Activated CD8-positive, alpha-beta memory T cell treated with anti-CD3 and anti-CD28 coated beads for 48 hours (primary cell): ENCODE data around the gene PEAK1.

Experiments
- DNase-seq, 3 experiments: peaks; one replicate each; pipeline ENCODE4 v3.0.0-alpha.2; 2020; ENCODE audit warnings: low read depth in 2 of 3, low spot score in 2 of 3

The PEAK1 gene

DNA sequence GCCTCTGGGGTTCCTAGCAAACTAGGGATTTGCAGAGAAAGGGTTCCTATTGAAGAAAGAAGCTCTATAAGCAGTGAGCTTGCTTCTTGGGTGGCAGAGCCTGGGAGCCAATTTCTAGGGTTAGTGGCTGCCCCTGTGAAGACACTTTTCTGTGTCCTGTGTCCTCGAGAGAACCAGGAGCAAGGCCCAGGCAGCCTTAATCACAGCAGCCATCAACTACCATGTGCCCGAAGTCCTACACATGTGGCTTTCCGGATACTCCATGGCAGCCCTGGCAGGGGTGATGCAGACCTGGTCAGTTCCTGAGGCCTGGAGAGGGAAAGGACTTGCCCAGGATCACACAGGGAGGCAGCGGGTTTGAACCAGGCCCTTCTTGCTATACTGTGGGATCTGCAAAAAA, 321.3 kb downstream of the PEAK1 start:
- no peak for DNase-seq

DNA sequence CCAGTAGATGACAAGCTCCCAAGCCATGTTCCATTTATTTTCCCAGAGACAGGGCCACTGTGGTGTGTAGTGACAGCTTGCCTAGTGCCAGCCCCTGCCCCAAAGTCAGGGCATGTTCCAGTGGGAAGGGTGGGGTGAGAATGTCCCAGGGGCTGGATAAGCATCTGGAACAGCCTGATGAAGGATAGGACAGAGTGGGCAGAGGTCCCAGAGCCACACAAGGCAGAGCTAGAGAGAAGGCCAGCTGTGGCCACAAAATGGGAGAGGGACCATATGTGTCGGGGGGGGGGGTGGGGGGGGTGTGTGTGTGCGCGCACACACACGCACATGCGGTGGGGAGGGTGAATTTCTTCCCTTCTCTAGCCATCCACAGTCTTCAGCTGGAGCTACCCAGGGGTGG, 322.0 kb downstream of the PEAK1 start:
- no peak for DNase-seq

DNA sequence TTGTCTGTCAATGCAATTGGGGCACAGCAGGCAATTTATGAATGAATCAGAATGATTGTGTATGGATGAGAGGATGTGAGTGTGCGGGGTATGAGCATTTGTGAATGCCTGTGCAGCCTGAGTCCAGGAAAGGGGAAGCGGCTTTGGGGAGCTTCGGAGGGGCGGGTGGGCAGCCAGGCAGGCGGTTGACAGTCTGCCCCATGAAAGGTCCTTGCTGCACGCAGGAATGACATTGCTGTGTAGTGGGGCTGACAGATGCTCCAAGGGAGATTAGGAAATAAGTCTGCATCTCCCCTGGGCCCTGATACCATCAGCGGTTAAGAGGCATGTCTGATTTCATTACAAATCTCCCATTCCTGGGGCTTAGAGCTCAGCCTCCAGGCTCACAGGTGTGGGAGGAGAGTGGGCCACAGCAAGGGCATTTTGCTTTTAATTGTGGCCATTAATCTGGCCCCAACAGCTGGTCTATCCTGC, 322.6 kb downstream of the PEAK1 start:
- DNase-seq: no peak

DNA sequence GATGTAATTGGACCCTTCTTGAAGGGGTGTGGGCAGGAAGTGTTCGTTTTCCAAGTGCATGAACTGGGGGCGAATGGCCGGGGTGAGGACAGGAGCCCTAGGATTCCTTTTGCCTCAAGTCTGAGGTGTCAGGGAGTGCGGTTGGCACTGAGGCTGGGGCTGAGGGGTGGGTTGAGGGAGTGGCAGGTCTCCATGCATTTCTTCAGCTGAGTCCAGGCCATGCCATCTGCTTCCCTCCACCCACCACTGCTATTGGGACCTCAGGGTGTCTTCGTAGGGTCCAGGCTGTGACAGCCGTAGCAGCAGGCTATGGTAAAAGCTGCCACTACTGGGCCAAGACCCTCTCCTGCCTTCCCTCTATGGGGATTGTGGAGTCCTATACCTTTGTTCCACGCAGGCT, 323.4 kb downstream of the PEAK1 start:
- DNase-seq: no peak

DNA sequence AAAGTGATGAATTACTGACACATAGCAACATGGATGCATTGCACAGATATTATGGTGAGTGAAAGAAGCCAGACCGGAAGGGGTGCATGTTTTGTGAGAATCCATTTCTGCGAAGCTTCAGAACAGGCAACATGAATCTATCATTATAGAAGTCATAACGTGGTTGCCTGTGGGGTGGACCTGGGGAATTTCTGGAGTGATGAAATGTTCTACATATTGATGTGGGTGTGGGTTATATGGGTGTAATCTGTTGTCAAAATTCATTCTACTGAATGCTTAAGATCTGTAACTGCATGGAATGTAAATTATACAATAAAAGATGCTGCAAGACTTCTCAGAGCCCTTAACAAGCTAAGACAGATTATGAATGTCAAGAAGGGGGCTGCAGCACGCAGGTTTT, 323.8 kb downstream of the PEAK1 start:
- DNase-seq: no peak

DNA sequence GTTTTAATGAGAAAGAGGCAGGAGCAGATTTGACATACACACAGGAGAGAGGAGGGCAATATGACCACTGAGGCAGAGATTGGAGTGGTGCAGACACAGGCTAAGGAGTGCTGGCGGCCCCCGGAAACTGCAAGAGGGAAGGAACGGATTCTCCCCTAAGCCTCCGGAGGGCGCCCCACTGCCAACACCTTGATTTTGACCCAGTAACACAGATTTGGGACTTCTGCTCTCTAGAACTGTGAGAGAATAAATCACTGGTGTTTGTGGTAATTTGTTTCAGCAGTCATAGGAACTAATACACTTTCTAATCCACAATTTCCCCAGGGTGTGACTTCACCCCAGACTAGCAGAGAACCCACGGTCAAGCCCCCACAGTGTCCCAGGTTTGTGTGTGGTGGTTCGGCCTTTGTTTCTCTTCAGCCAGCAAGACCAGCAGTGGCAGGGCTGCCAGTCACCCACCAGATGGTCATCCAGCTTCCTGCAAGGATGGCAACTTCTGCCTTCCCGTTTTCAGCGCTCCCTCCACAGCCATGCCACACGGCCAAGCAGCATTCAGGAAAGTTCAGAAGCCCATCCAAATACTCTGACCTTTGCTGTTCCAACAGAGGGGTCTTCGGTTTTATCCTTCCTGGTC, 325.4 kb downstream of the PEAK1 start:
- DNase-seq: no peak

DNA sequence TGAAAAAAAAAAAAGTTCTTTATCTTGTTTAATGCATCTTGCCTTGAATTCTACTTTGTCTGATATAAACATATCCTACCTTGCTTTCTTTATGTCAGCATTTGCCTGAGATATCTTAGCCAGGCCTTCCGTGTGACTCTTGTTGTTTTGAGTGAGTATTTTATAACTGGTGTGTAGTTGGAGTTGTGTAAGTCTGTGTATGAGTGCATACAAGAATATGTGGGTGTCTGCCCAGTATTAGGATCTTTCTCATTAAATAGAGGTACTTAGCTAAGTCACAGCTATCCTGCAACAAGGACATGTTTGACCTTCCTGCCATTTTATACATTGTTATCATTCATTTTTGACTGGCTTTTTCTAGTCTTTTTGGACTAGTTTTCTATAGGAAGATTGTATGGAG, 326.5 kb downstream of the PEAK1 start:
- no peak for DNase-seq

DNA sequence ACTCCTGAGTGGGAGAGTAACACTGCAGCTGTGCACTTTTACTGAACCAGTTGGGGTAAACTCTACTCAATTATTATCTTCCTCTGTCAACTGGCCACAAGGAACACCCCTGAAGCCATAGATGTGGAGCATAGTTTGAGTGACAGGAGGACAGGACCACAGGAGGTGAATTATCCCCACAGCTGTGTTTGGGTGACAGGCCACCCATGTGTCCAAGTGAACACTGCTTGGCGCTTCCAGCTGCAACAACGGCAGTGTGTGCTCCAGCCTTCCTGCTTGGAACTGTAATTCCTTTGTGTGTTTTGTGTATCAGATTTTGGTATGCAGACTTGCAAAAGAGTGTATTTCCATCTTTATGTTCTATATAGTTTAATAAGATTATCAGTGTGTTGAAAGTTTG, 328.8 kb downstream of the PEAK1 start:
- DNase-seq: no peak

DNA sequence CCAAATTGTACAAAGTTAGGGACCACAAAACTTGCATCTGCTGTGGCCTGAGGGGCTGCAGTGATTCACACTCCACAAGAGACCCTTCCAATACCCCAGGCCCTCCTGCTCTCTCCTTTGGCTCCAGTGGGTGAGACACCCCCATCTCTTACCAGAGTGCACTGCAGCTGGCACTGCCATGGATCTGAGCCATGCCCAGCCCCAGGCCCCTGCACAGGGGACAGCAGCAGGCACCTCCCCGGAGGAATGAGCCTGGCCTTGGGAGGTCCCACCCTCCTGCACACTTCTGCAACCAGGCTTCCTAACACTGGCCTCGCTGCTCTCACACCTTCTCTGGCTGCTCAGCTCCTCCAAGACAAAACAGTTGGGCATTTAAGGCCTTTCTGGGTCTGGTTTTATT, 332.7 kb downstream of the PEAK1 start:
- DNase-seq: no peak

DNA sequence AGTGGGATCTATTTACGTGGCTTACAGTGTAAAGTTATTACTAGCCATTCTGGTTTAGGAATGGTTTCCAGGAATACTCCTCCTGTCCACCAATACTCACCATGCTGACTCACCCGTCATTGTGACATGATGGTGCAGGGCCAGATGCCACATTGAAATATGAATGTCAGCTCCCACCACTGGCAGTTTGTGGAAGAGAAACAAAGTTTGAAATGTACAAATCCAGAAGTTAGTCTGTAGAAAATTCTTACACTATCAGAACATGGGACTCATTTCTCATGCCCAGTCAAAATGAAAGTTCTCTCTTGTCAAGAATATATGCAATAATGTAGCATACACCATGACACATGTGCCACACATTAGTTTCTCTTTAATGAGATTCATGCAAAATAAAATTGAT, 334.6 kb downstream of the PEAK1 start:
- DNase-seq: no peak

DNA sequence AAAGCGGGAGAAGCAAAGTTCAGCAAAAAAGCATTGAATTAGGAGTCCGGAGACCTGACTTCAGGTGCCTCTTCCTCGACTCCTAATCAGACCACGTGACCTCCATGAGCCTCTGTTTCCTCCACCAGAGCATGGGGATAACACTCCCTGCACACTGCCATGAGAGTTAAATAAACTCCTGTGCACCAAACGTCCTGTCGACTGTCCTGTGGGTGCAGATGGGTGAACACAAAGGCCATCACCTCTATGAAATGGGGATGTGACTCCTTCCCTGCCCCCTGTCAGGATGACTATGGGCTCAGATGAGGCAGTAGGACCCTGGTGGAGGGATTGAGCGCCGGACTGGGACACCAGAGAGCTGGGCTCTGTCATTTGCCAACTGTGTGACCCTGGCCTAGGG, 335.5 kb downstream of the PEAK1 start:
- no peak for DNase-seq

DNA sequence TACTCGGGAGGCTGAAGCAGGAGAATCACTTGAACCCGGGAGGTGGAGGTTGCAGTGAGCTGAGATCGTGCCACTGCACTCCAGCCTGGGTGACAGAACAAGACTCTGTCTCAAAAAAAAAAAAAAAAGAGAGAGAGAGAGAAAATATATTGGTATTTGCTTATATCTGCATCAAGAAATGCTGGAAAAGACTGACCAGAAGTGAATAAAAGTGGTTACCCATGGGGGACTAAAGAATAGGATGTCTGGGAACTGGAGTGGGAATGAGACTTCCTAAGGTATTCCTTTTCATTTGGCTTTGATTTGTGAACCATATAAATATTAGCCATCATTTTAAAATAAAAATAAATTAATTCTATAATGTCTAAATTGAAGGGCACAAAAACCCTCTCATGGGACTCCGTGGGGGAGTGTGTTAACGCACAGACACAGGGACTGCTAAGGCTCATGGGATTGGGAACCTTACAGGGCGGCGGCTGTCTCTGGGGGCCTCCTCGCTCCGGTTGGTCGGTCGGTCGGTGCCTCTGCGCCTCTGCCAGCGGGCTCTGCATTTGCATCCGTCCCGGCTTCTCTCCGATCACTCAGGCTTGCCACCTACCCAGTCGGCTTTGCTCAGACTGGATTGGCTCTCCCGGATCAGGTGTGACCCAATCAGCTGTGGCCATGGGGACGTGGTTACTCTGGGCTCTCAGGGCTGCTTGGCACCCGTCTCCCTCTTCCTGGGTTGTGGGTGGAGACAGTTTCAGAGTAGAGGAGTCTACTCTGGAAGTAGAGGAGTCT, 336.3 kb downstream of the PEAK1 start:
- peak in 2 of 3 experiments; percentile 22 to 27 for DNase-seq

DNA sequence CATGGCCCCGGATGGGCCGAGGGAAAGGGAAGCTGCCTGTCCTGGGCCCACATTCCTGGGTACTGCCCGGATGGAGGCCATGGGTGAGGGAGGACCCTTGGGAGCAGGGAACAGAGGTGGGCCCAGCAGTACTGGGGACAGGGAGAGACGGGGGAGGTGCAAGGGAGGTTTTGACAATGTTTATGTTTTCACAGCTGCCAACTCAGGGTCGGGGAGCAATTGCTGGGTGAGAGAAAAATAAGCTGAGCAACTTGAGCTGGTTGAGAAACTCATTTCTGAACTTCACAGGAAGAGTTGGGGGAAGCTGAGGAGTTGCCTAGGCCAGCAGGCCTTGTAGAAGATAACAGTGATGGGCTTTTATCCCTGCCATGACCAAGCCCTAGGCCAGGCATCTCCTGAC, 337.9 kb downstream of the PEAK1 start:
- no peak for DNase-seq

DNA sequence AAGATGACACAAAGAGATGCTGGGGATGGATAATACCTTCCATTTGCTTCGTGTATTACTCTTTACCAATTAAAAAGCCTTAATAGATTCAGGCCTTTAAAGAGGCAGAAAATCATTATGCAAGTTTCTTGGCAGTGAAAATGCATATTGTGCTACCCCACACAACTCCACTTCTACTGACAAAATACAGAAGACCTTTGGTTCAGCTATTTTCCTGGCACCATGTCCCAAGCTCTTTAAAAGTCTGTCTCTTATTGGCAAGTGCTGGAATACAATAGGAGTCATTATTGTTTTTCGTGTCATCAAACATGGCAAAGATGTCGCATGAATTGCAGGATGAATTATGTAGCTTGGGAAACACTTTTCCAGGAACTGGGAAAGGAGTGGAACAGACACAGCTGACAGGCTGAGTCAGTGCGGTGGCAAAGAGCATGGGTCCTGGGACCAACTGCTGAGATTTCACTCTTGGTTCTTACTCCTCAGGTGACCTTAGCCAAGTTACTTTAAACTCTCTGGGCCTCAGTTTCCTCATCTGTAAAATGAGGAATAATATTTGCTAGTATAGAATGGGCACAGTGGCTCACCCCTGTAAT, 343.5 kb downstream of the PEAK1 start:
- DNase-seq: no peak

DNA sequence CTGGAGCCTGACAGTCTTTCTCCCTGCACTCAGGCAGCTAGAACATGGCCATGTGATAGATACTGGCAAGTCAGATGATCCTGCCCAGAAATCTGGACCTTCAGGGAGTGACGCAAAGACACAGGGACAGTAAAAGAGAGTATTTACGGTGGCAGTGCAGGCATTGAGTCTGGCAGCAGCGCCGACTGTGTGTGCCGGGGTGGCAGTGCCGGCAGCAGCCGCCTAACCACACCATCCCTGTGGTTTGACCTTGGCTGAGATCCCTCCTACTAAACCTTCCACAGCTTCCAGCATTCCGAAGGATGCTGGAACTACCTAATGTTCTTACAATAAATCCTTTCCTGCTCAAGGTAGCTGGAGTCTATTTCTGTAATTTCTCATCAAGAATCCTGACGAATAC, 344.4 kb downstream of the PEAK1 start:
- no peak for DNase-seq

DNA sequence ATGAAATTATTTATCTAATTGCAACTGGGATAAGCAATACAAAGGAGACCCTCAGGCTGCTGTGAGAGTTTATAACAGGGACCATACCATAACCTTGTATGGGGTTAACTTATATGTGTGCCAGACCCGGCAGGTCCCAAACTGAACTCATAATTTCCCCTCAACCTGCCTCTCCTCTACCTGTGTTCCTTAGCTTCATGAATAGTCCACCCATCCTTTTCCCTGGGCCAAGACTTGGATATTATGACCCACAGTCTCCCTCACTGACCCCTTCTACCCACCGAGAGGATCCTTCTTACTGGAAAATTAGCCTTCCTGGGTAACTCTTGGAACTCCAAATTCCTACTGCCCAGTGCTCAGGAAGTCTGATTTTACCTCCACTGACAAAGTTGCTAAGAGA, 345.6 kb downstream of the PEAK1 start:
- DNase-seq: no peak

DNA sequence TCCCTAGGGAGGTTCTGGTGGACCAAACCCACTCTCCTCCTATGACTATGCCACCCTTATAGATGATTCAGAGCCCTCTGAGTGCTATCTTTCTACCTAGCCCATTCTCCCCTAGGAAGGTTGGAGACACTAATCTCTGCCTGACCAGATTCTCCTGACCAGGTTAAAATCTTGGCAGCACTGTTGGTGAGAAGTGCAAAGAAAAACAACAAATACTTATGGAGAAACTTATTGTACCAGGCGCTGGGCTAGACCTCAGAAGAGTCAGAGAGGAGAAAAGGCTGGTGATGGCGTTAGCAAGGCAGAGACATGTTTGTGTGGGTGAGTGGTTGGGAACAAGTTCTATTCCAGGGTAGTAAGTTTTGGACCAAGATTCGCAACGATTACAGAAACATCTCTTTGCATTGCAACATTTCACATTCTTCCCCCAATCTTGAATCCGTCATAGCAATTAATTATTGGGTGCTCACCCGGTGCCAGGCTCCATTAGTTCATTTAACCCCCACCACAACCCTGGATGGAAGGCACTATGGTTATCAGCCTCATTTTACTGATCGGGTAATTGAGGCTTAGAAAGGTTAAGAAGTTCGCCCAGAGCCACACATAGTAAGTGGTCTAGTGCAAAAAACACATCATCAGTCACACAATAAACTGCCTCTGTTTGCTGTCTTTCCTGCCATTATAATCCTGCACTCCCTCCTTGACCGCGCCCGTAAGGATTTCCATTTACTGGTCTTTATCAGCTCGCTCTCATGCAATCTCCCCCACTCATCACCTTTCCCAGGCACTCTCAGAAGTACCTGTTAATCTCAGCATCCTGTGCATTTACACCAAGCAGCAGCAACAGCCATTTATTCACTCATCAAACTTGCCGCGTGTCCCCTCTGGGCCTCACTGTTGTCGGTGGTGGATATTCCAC, 348.3 kb downstream of the PEAK1 start:
- DNase-seq: no peak

DNA sequence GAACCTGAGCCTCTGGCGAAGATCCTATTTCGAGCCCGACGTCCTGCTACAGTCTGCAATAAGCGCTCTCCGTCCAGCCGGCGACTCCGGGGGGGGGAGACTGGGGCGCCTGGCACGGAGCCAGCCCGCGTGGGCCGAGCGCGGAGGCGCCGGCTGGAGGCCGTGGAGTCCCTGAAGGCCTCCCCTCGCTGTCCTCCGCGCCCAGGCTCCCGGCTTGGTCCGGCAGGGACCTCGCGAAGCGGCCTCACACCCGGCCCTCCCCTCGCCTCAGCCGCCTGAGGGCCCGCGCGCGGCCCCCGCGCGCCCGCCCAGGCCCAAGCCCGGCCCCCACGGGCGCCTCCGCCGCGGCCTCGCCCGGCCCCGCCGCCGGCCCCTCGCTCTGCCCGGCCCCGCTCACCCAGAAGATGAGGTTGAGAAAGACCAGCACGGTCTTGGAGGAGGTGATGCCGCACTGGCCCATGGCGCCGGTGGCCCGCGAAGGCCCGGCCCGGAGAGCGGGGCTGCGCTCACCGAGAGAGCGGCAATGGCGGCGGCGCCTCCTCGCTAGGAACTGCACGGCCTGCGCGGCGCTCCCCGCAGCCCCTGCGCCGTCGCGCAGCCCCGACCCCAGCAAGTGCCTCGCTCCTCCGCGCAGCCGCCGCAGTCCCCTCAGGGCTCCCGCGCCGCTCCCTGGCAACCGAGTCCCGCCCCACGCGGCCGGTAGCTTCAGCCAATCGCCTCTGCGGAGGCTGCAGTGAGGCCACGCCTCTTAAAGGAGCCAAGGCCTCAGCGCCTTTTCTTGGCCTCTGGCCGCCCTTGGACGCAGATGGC, 349.2 kb downstream of the PEAK1 start, which contains the start of gene TSPAN3:
Gene TSPAN3 (minus strand): TSS at position 615 of the 810 bp plus-strand sequence. CDS start 155 bp downstream, at position 460.
- peak; percentile 69 to 84 (median 72) for DNase-seq

DNA sequence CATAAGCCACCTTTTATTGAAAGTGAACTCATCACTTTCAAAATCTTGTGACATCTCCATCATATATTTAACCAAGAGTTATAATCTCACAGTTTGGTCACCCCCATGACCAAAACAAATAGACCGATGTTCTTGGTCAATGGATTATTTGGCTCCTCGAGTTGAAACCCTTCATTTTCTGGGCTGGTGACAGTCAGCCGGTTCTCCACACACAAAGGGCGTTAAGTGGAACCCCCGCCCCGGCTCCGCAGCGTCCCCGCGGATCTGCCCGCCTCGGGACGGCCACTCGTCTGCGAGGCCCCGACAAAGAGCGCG, 349.8 kb downstream of the PEAK1 start:
- DNase-seq: no peak

DNA sequence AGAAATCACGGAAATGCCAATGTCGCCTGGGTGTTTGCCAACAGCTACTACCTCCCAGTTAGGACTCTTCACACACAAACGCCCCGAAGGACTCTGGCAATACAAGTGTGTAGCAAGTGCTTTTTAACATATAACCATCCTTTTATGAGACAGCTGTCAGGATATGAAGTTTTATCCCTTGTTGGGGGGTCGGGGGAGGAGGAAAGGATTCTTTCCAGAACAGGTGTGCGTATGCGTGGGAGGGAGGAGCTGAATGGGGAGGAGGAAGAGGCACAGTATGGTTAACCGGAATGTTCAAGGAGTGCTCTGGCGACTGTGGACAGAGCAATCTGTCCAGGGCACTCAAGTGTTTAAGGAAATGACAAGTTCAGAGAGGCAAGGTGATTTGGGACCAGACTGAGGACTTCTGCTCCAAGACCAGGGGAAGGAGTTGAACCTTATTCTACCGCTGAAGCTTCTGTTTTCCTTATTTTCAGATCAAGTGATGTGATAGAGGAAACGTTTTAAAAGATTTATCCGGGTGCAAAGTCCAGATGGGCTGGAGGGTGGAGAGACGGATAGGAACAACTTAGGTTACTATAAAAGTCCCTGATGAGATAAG, 350.3 kb downstream of the PEAK1 start:
- DNase-seq: no peak
